GM21423 (cell line): Measurements from ENCODE around the gene ATAD3B.
"Not testable (repeated sequence)": the region's sequence is repeated elsewhere in the genome, so short reads cannot be mapped to it uniquely, and the experiment has no call there.

Experiments used
- ATAC-seq: cut with Tn5 transposase; IDR thresholded peaks from one replicate; pipeline ENCODE4 v1.9.1; 2021; ENCODE audit warnings: mild to moderate bottlenecking, moderate library complexity; ENCODE audit not compliant: unreplicated experiment

The ATAD3B gene

GRCh38 chr1:1471389-1472052 lies at the start of gene ATAD3B:
Gene ATAD3B, plus strand, starts transcription at chr1:1471765. Its CDS starts 120 bp downstream, at chr1:1471885.
- ATAC-seq = peak; percentile 80

- no peak for ATAC-seq
Measured at GRCh38 chr1:1421907-1422464, 49.6 kb upstream of the ATAD3B start.

GRCh38 chr1:1422465-1423244 lies 48.9 kb upstream of the ATAD3B start:
- no peak for ATAC-seq

GRCh38 chr1:1423245-1423597 lies 48.3 kb upstream of the ATAD3B start:
- ATAC-seq = no peak

- no peak for ATAC-seq
Measured at GRCh38 chr1:1424707-1425106, 46.9 kb upstream of the ATAD3B start.

- ATAC-seq = no peak
Measured at GRCh38 chr1:1425426-1425752, 46.2 kb upstream of the ATAD3B start.

GRCh38 chr1:1425753-1426495 lies 45.6 kb upstream of the ATAD3B start:
- no peak for ATAC-seq

- ATAC-seq = no peak
Measured at GRCh38 chr1:1426496-1427105, 45.0 kb upstream of the ATAD3B start.

GRCh38 chr1:1427106-1427819 lies 44.3 kb upstream of the ATAD3B start:
- ATAC-seq = no peak

GRCh38 chr1:1427820-1428148 lies 43.8 kb upstream of the ATAD3B start:
- no peak for ATAC-seq

GRCh38 chr1:1428174-1428573 lies 43.4 kb upstream of the ATAD3B start:
- no peak for ATAC-seq

GRCh38 chr1:1428967-1429366 lies 42.6 kb upstream of the ATAD3B start:
- ATAC-seq = not testable (repeated sequence)

- no peak for ATAC-seq
Measured at GRCh38 chr1:1429671-1430073, 41.9 kb upstream of the ATAD3B start.

- ATAC-seq = no peak
Measured at GRCh38 chr1:1430114-1430982, 41.2 kb upstream of the ATAD3B start.

GRCh38 chr1:1430992-1431844 lies 40.3 kb upstream of the ATAD3B start:
- no peak for ATAC-seq

GRCh38 chr1:1431845-1432273 lies 39.7 kb upstream of the ATAD3B start:
- ATAC-seq = no peak

- no peak for ATAC-seq
Measured at GRCh38 chr1:1432274-1432950, 39.2 kb upstream of the ATAD3B start.
